HL-60 (cell line): Measurements from ENCODE around the gene CDRT15.
A peak's percentile ranks its signal among the peaks of the same experiment; 100 is the strongest.
"Not testable (repeated sequence)": the region's sequence is repeated elsewhere in the genome, so short reads cannot be mapped to it uniquely, and the experiment has no call there.

ENCODE experiments used
- DNase-seq, 2 experiments: peaks; one replicate each; pipeline ENCODE4 v3.0.0-alpha.2; 2010 to 2020; ENCODE audit warnings: low read depth in 1 of 2, low spot score in 1 of 2
- H3K27ac ChIP-seq: fragments of 250-450 bp; sonication (Bioruptor Pico); replicated peaks from 2 replicates; pipeline ENCODE4 v1.5.1; 2020; ENCODE audit warnings: mild to moderate bottlenecking, moderate library complexity
- H3K27me3 ChIP-seq: fragments of 250-450 bp; sonication (Bioruptor Pico); 2 replicates; pipeline ENCODE4 v1.5.1; 2021; ENCODE audit warnings: mild to moderate bottlenecking, moderate library complexity; ENCODE audit not compliant: insufficient read depth, poor library complexity, severe bottlenecking
- H3K4me3 ChIP-seq: replicated peaks from 2 replicates; pipeline ENCODE4 v1.5.1; 2011; ENCODE audit warnings: mild to moderate bottlenecking, control low read depth, low read length; ENCODE audit not compliant: insufficient read depth
- GABPA ChIP-seq: IDR thresholded peaks from 2 replicates; pipeline ENCODE4 v1.6.1; 2012; ENCODE audit warnings: low read depth
- POLR2AphosphoS5 ChIP-seq: IDR thresholded peaks from 2 replicates; pipeline ENCODE4 v1.6.1; 2012; ENCODE audit warnings: low read depth
- SPI1 ChIP-seq: IDR thresholded peaks from 2 replicates; pipeline ENCODE4 v1.6.1; 2012; ENCODE audit warnings: low read depth, mild to moderate bottlenecking, borderline replicate concordance
- TF ChIP-seq, protein P1 (sequence below): IDR thresholded peaks from 2 replicates; pipeline ENCODE4 v1.6.1; 2012; ENCODE audit warnings: low read depth; ENCODE audit not compliant: insufficient replicate concordance
- TF ChIP-seq, protein P2 (sequence below): IDR thresholded peaks from one replicate; pipeline ENCODE4 v1.5.1; 2011; ENCODE audit warnings: low read length, control low read depth, inconsistent platforms; ENCODE audit not compliant: insufficient read depth

The CDRT15 gene

DNA sequence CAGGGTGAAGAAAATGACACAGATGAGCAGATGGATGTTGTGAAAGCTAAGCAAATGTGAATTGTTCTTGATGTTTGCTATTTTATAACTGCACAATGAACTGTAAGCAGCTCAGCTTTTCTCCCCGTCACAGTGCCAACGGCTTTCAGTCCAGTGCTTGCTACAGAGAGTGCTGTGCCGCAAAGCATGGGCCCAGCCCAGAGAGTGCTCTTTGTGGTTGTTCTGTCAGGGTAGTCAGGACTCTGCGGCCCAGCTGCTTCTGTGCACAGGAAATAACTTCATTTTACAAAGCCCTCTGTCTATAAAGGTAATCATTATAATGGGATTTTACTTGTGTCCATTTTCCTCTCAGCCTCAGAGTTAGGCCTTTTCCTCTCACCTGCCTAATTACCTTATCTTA is 39.1 kb downstream of the CDRT15 start:
- Histone ChIP-seq H3K27ac (no peak overlapping the region), H3K4me3 (no peak overlapping the region), H3K27me3 (no peaks in the 10 kb centered on the region)
- no peak for TF ChIP-seq POLR2AphosphoS5
- TF ChIP-seq GABPA, result no peak
- TF ChIP-seq, protein P1, sequence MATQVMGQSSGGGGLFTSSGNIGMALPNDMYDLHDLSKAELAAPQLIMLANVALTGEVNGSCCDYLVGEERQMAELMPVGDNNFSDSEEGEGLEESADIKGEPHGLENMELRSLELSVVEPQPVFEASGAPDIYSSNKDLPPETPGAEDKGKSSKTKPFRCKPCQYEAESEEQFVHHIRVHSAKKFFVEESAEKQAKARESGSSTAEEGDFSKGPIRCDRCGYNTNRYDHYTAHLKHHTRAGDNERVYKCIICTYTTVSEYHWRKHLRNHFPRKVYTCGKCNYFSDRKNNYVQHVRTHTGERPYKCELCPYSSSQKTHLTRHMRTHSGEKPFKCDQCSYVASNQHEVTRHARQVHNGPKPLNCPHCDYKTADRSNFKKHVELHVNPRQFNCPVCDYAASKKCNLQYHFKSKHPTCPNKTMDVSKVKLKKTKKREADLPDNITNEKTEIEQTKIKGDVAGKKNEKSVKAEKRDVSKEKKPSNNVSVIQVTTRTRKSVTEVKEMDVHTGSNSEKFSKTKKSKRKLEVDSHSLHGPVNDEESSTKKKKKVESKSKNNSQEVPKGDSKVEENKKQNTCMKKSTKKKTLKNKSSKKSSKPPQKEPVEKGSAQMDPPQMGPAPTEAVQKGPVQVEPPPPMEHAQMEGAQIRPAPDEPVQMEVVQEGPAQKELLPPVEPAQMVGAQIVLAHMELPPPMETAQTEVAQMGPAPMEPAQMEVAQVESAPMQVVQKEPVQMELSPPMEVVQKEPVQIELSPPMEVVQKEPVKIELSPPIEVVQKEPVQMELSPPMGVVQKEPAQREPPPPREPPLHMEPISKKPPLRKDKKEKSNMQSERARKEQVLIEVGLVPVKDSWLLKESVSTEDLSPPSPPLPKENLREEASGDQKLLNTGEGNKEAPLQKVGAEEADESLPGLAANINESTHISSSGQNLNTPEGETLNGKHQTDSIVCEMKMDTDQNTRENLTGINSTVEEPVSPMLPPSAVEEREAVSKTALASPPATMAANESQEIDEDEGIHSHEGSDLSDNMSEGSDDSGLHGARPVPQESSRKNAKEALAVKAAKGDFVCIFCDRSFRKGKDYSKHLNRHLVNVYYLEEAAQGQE, result no peak
- DNase-seq, result no peak

DNA sequence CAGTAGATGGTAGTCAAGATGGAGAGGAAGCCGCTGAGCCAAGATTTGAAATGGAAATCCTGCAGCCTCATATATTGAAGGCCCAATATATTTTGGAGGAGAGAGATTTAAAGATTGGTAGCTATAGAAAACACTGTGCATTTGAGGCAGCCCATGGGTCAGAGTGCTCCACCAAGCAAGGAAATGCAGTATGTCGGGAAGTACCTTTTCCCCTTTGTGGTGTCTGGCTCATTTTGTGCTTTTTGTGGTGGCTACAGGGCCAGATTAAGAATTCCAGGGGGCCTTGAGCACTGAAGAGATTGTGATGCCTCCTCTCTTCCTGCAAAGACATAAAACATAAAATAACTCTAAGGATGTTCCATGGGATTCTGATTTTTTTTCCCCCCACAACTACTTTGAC is 39.6 kb downstream of the CDRT15 start:
- DNase-seq, result no peak

DNA sequence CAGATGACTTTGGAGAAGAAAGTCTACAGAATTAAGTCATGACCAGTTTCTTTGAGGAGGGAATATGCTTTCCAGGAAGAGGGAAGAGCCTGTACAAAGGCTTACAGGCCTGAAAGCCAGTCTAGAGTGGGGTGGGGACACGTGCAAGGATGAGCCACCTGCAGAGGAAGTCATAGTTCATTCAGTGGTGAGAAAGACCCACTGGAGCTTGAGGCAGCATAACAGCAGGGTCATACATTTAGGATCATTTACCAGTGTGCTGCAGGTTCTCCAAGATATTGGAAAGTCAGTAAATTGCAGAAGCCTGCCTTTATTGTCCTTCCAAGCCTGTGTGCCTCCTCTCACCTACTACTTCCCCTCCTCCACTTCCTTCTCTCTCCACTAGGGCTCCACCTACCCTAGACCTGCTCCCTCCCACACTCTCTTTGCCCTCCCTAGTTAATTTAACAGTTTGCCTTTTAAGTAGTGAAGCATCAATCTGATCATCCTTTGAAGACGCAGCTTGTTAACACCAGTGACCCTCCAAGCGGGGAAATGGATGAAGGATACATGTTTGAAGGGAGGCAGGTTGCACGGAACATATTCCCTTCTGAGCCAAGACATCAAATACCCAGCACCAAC is 40.2 kb downstream of the CDRT15 start:
- TF ChIP-seq SPI1, result peak; percentile 75
- TF ChIP-seq, protein P1, result no peak
- peak in 1 of 2 experiments; percentile 10 for DNase-seq
- Histone ChIP-seq H3K27ac (peak overlapping the region; percentile 30; the same call in 1 of the 2 replicates), H3K4me3 (no peak overlapping the region), H3K27me3 (no peaks in the 10 kb centered on the region)

More for the DNA sequence above, 39.6 kb downstream of the CDRT15 start:
- TF ChIP-seq, protein P1, result no peak
- TF ChIP-seq GABPA, result no peak
- TF ChIP-seq SPI1, result no peak
- TF ChIP-seq, protein P2, sequence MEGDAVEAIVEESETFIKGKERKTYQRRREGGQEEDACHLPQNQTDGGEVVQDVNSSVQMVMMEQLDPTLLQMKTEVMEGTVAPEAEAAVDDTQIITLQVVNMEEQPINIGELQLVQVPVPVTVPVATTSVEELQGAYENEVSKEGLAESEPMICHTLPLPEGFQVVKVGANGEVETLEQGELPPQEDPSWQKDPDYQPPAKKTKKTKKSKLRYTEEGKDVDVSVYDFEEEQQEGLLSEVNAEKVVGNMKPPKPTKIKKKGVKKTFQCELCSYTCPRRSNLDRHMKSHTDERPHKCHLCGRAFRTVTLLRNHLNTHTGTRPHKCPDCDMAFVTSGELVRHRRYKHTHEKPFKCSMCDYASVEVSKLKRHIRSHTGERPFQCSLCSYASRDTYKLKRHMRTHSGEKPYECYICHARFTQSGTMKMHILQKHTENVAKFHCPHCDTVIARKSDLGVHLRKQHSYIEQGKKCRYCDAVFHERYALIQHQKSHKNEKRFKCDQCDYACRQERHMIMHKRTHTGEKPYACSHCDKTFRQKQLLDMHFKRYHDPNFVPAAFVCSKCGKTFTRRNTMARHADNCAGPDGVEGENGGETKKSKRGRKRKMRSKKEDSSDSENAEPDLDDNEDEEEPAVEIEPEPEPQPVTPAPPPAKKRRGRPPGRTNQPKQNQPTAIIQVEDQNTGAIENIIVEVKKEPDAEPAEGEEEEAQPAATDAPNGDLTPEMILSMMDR, result no peak
- no peak for TF ChIP-seq POLR2AphosphoS5
- H3K4me3 ChIP-seq, result no peak overlapping the region
- H3K27me3 ChIP-seq, result no peaks in the 10 kb centered on the region
- no peak overlapping the region for H3K27ac ChIP-seq

DNA sequence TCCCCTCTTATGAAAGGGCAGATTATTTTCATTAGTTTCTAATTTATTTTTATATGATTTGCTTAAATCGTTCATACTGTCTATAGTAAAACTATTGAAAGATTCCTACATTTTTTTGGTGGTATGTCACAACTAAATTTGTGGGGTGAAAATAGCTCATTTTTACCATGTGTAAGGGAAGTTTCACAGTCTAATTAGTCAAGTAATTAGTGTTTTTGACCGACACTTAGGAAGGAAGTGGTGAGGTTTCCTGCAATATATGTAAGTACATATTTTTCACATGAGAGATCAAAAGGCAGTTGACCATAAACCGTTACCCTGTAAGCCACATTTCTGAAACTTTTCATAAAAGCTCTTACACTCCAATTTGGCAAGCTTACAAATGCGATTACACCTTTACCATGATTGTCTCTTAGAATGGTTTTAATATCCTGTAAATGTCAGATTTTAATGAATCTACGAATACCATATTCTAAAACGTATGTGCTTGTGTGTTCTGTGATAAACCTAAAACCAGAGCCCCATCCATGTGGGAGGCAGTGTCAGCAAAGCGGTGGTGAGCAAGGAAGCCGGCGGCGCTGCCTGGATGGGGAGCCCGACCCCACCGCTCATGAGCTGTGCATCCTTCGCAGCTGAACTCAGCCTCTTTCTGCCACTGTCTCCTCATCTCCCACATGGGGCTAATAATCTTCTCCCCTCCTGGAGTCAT is 43.9 kb downstream of the CDRT15 start:
- not testable (repeated sequence) for DNase-seq, H3K27ac ChIP-seq, H3K4me3 ChIP-seq, H3K27me3 ChIP-seq

DNA sequence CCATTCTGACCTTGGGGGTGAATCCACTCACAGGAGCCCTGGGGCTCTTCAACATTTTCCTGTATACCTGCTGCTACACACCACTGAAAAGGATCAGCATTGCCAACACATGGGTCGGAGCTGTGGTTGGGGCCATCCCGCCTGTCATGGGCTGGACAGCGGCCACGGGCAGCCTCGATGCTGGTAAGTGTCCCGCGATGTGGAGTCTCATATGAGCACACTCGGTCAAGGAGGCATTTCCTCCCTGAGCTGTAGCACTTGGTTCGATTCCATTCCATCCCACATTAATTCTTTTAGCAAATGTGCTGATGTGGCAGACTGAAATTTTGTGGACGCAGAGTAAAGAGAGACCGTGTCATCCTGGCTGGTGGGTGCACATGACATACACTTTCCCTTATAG is 44.6 kb downstream of the CDRT15 start:
- DNase-seq, H3K27ac ChIP-seq, H3K27me3 ChIP-seq, H3K4me3 ChIP-seq: not testable (repeated sequence)

DNA sequence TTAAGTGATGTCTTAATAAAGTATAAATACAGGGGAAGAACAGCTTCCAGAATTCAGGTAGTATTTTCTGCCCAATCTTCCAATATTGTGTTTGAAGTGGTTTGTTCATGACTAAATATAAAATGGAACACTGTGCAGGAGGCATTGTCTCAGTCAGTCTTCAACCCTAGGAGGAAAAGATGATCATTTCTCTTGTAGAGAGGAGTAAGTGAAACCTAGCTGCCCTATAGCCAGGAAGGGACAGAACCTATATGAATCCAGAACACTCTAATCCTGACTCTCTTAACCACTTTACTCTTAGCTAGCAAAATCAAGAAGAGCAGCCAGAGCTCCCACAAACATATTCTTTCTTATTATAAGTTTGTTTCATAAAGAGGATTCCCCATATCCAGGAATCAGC is 45.2 kb downstream of the CDRT15 start:
- not testable (repeated sequence) for DNase-seq, H3K27me3 ChIP-seq, H3K27ac ChIP-seq, H3K4me3 ChIP-seq

DNA sequence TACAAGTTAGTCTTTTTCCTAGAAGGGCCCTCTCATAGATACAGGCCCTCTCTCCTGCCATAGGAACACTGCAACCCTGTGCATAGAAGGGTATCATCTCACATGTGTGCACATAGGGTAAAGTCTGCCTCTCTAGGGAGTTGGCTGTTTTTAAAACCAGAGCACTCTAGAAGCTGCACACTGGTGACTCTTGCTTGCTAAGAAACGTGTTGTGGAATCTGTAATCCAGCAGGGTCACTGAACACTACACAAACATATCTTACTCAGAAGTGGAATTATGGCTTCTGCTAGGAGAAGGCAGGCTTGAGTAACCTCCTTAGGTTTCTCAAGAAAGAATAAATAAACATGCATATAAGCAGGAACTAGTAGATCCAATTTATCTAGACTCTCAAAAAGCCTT is 45.9 kb downstream of the CDRT15 start:
- H3K27me3 ChIP-seq, H3K27ac ChIP-seq, DNase-seq, H3K4me3 ChIP-seq: not testable (repeated sequence)

DNA sequence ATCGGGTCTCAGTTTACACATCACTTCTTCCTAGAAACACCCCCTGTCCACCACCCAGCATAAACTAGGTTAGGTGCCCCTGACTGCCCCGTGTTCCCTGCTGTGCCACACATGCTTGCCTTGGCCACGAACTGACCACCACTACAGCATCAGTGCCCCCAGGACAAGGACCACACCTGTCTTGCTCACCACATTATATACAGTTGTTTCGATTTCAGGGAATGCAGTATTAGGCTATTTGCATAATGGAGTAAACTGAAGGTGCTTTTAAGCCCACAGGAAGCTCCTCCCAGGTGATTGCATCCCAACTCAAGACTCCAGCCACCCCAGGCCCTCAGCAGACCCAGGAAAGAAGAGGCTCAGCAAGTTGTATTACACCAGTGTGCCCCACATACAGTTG is 50.2 kb downstream of the CDRT15 start:
- H3K4me3 ChIP-seq, H3K27me3 ChIP-seq, H3K27ac ChIP-seq, DNase-seq: not testable (repeated sequence)
